ENCODE measurements around the gene SPATA16. TPM values are rescaled to one million over a fixed set of nuclear protein-coding genes. Genes with fewer than 3 reads are reported as not detected.
"Not testable (repeated sequence)": the region's sequence is repeated elsewhere in the genome, so short reads cannot be mapped to it uniquely, and the experiment has no call there.

The SPATA16 gene
- total RNA-seq, 1 experiment from 2014 or later = not detected

GRCh38 chr3:173058229-173058628 is 82.8 kb downstream of the SPATA16 start:
- no peak for DNase-seq (ENCODE audit: low read depth)

GRCh38 chr3:173055228-173055933 is 85.7 kb downstream of the SPATA16 start:
- no peak for DNase-seq (ENCODE audit: low read depth)

DNA sequence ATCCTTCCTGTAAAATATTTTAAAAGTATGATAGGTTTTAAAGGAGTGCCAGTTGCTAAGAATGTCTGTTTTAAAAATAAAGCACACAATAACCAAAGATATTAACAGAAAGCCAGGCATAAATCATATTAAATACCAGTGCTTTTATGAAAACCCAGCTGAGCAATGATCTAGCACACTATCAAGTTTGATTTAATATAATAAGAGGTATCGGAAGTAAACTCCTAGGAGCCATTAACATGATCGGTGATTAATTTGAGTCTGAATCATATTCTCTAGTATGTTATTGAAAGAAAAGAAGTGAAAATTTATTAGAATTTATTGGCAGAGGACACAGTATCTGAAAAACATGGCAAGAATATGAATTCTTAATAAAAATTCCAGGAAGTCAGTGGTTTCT is 91.7 kb downstream of the SPATA16 start:
- no peak for DNase-seq (ENCODE audit: low read depth)

GRCh38 chr3:173045770-173046382 is 95.2 kb downstream of the SPATA16 start:
- peak; percentile 10 for DNase-seq (ENCODE audit: low read depth)

DNA sequence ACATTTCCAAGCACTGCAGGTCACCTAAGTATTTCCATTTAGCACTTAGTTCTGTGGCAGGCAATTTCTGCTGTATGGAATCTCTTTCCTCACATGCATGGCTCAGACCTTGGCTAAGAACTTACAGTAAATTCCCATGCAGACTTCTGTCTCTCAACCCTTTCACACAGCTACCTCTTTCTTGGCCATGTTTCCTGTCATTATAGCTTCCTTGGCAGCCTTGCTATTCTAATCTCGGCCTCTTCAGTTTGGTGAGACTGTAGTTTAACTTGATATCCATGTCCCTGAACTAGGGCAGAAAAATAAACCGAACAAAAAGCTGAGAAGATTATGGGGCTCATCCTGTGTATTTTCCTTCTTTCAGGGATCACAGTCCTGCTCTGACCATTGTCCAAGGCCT is 96.0 kb downstream of the SPATA16 start:
- DNase-seq (ENCODE audit: low read depth) = no peak

- DNase-seq (ENCODE audit: low read depth) = no peak
Observed at GRCh38 chr3:173043757-173044156, 97.3 kb downstream of the SPATA16 start.

DNA sequence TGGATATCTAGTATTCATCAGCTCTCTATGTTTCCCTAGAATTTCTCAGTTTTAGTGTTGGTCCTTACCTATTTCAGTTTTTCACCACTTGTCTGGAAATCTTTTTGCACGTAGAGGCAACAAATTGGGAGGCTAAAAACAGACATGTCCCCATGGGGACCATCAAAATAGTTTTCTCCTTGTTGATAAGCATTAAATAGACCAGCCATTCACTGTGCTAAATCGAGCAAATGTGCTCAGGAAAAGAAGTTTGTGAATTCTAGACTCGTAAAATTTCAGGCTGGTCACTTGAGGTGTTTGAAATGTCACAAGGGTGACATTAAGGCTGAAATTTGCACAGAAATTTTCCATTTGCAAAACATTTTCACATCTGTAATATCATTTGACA is 102.6 kb downstream of the SPATA16 start:
- DNase-seq (ENCODE audit: low read depth) = no peak

GRCh38 chr3:173037840-173038483 is 103.1 kb downstream of the SPATA16 start:
- DNase-seq (ENCODE audit: low read depth) = peak; percentile 33

GRCh38 chr3:173030273-173030672 is 110.8 kb downstream of the SPATA16 start:
- no peak for DNase-seq (ENCODE audit: low read depth)

GRCh38 chr3:173028351-173028750 is 112.7 kb downstream of the SPATA16 start:
- no peak for DNase-seq (ENCODE audit: low read depth)

- DNase-seq (ENCODE audit: low read depth) = no peak
Observed at GRCh38 chr3:173027429-173027828, 113.6 kb downstream of the SPATA16 start.

- DNase-seq (ENCODE audit: low read depth) = no peak
Observed at GRCh38 chr3:173025941-173026340, 115.1 kb downstream of the SPATA16 start.

- no peak for DNase-seq (ENCODE audit: low read depth)
Observed at GRCh38 chr3:173021547-173022185, 119.4 kb downstream of the SPATA16 start.

- DNase-seq (ENCODE audit: low read depth) = not testable (repeated sequence)
Observed at GRCh38 chr3:173020128-173020527, 120.9 kb downstream of the SPATA16 start.

DNA sequence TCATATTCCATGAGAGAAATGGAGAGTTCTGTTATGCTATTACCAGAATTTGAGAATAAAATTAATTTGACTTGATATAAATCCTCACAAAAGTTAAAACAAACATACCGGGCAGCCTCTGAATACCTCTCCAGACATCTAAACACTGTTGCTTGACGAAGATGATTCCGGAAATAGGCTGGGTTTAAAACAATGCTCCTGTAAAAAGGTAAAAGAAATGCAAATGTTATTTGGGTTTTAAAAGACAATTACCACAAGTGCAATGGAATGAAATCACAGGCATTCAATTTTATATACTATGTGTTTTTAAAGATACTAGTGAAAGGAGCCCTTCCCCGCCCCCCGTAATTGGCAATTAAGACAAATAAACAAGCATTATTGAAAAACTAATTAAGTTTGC is 121.7 kb downstream of the SPATA16 start:
- DNase-seq (ENCODE audit: low read depth) = no peak

DNA sequence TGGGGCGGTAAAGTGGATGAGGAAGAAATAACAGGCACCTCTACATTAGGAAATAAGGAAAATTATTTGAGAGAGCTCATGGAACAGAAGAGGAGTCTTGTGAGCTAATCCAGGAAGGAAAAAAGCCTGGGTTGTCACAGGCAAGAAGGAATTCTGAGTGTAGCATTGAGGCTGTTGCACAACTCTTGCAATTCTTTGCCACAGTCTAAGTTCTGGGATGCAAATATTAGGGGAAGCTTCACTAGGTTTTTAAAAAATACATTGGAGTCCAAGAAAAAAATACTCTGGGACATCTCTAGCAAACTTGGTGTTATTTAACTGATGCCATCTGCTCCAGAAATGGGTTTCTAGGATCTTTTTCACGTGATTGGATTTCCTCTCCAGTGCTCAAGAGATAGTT is 122.3 kb downstream of the SPATA16 start:
- DNase-seq (ENCODE audit: low read depth) = no peak

- DNase-seq (ENCODE audit: low read depth) = no peak
Observed at GRCh38 chr3:173013219-173013832, 127.7 kb downstream of the SPATA16 start.

- no peak for DNase-seq (ENCODE audit: low read depth)
Observed at GRCh38 chr3:173009410-173009809, 131.6 kb downstream of the SPATA16 start.

DNA sequence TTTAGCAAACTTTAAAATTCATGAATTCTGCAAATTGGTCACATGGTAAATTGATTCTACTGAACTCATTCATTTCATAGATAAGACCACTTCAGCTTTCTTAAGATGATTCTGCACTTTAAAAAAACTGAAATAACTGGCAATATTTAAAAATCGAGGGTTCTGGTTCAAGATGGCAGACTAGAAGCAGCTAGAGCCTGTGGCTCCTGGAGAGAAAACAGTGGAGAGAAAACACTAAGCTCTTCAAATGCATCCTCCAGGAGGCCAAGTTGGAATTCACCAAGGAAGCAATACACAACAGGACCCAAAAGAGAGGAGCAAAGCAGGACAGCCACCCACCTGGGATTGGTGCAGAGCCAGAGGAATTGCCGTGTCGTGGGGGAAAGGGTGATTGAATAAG is 132.1 kb downstream of the SPATA16 start:
- DNase-seq (ENCODE audit: low read depth) = no peak

- no peak for DNase-seq (ENCODE audit: low read depth)
Observed at GRCh38 chr3:173007079-173007723, 133.8 kb downstream of the SPATA16 start.

- no peak for DNase-seq (ENCODE audit: low read depth)
Observed at GRCh38 chr3:173006006-173006405, 135.0 kb downstream of the SPATA16 start.

GRCh38 chr3:173004681-173005080 is 136.4 kb downstream of the SPATA16 start:
- DNase-seq (ENCODE audit: low read depth) = no peak
